Measurements from ENCODE around the gene LPIN1. TPM values are rescaled to one million over a fixed set of nuclear protein-coding genes. Genes with fewer than 3 reads are reported as not detected.
A peak's percentile ranks its signal among the peaks of the same experiment; 100 is the strongest.

The LPIN1 gene
- total and polyA plus RNA-seq, 12 donors: 18.9 to 61.0 (median 34.4) TPM

GRCh38 chr2:11710632-11711353, 35.6 kb upstream of the LPIN1 start:
- H3K27ac ChIP-seq: no peak overlapping the region
- WGBS, 2 donors: 17 to 22% methylated on average over 3 of the region's 3 CpGs
- H3K9me3 ChIP-seq: no peaks in the 10 kb centered on the region
- H3K4me1 ChIP-seq: peaks cover 0 to 19% (median 8%) of the 10 kb centered on the region in 9 donors
- no peak overlapping the region for H3K4me3 ChIP-seq
- H3K27me3 ChIP-seq: no peaks in the 10 kb centered on the region
- intact Hi-C loops (cut with DNase I): no loop called here
- H3K36me3 ChIP-seq: no peaks in the 10 kb centered on the region
- no peak for TF ChIP-seq CTCF (IDR thresholded peaks at IDR 0.05)
- ATAC-seq (no peak), DNase-seq (no peak)

GRCh38 chr2:11711354-11711716, 35.1 kb upstream of the LPIN1 start:
- no peak for TF ChIP-seq CTCF (IDR thresholded peaks at IDR 0.05)
- 80 to 87% methylated on average over 1 of the region's 1 CpG for WGBS, 2 donors

GRCh38 chr2:11711751-11712150, 34.7 kb upstream of the LPIN1 start:
- H3K27ac ChIP-seq: peak overlapping the region in 1 of 10 donors; percentile 14
- H3K27me3 ChIP-seq: no peaks in the 10 kb centered on the region
- DNase-seq (no peak), ATAC-seq (peak in 1 of 8 donors; percentile 12)
- no peak for TF ChIP-seq CTCF (IDR thresholded peaks at IDR 0.05)
- no peak overlapping the region for H3K4me3 ChIP-seq
- intact Hi-C loops (cut with DNase I): no loop called here
- H3K9me3 ChIP-seq: no peaks in the 10 kb centered on the region
- WGBS, 2 donors: 81 to 82% methylated on average over 8 of the region's 8 CpGs
- no peaks in the 10 kb centered on the region for H3K36me3 ChIP-seq
- H3K4me1 ChIP-seq: peaks cover 0 to 23% (median 8%) of the 10 kb centered on the region in 9 donors

More at GRCh38 chr2:11711354-11711716, 35.1 kb upstream of the LPIN1 start:
- Histone ChIP-seq H3K4me1 (peaks cover 0 to 19% (median 8%) of the 10 kb centered on the region in 9 donors), H3K36me3 (no peaks in the 10 kb centered on the region), H3K9me3 (no peaks in the 10 kb centered on the region), H3K4me3 (no peak overlapping the region), H3K27ac (no peak overlapping the region), H3K27me3 (no peaks in the 10 kb centered on the region)
- ATAC-seq: no peak
- intact Hi-C loops (cut with DNase I): no loop called here
- DNase-seq: no peak

- Histone ChIP-seq H3K36me3 (no peaks in the 10 kb centered on the region), H3K4me1 (peaks cover 0 to 34% (median 8%) of the 10 kb centered on the region in 9 donors), H3K9me3 (no peaks in the 10 kb centered on the region), H3K27me3 (peaks cover 0 to 9% (median 0%) of the 10 kb centered on the region in 7 donors), H3K27ac (no peak overlapping the region), H3K4me3 (no peak overlapping the region)
- 96% methylated on average over 2 of the region's 2 CpGs for WGBS, 2 donors
- no peak for DNase-seq
- TF ChIP-seq CTCF (IDR thresholded peaks at IDR 0.05): no peak
- intact Hi-C loops (cut with DNase I): no loop called here
- no peak for ATAC-seq
Observed at GRCh38 chr2:11712866-11713265, 33.6 kb upstream of the LPIN1 start.

Measured in heart right ventricle (tissue), 16 donors.